ENCODE measurements around the gene PAPPA.

GRCh38 chr9:116133163-116133562 lies 20.4 kb upstream of the PAPPA start:
- TF ChIP-seq PRDM15 (CRISPR knock-in tag; IDR thresholded peaks at IDR 0.05) (no peak), CBFB (CRISPR knock-in tag; IDR thresholded peaks at IDR 0.05; ENCODE audit: low read depth) (no peak), NR3C1 (CRISPR knock-in tag; conservative IDR thresholded peaks at IDR 0.05; ENCODE audit: low read depth) (no peak), ATF2 (CRISPR knock-in tag; IDR thresholded peaks at IDR 0.05; ENCODE audit: borderline replicate concordance, low read depth) (no peak), CTCF (IDR thresholded peaks at IDR 0.05) (no peak), ZBTB43 (CRISPR knock-in tag; IDR thresholded peaks at IDR 0.05) (no peak), FOXP1 (CRISPR knock-in tag; IDR thresholded peaks at IDR 0.05; ENCODE audit: borderline replicate concordance) (no peak)

Data from WTC11 (cell line).